K562 (cell line): ENCODE measurements around the gene TBC1D1. TPM values are rescaled to one million over a fixed set of nuclear protein-coding genes. Genes with fewer than 3 reads are reported as not detected.
A peak's percentile ranks its signal among the peaks of the same experiment; 100 is the strongest.

Experiments used
- ARHGAP35 ChIP-seq: fragments of 450-650 bp; IDR thresholded peaks from 2 replicates; pipeline ENCODE4 v1.6.1; 2018; ENCODE audit not compliant: partially characterized antibody
- CREB1 ChIP-seq, 2 experiments: sonication (generic) in 1 of 2; formaldehyde crosslinking in 1 of 2; IDR thresholded peaks; 2 replicates each; pipeline versions ENCODE4 v1.6.1 to v1.8.0; 2012 to 2022; ENCODE audit warnings: inconsistent platforms in 1 of 2, mild to moderate bottlenecking in 1 of 2, missing genetic modification reagents in 1 of 2, moderate library complexity in 1 of 2
- CTBP1 ChIP-seq: fragments of 450-650 bp; IDR thresholded peaks from 2 replicates; pipeline ENCODE4 v1.6.1; 2016; ENCODE audit warnings: borderline replicate concordance
- CTCF ChIP-seq, 3 experiments: IDR thresholded peaks in 2 of 3; conservative IDR thresholded peaks in 1 of 3; 2 replicates each; pipeline ENCODE4 v1.5.1; 2011 to 2012; ENCODE audit warnings: low read length in 3 of 3, mild to moderate bottlenecking in 3 of 3, control low read depth in 2 of 3, improper control_type of control experiment in 1 of 3, inconsistent platforms in 1 of 3, low read depth in 1 of 3, mixed read lengths in 1 of 3, moderate library complexity in 1 of 3; ENCODE audit not compliant: insufficient read depth in 2 of 3
- ELF4 ChIP-seq: fragments of 450-650 bp; formaldehyde crosslinking; IDR thresholded peaks from 2 replicates; pipeline ENCODE4 v1.4.0; 2022; ENCODE audit warnings: missing genetic modification characterization
- L3MBTL2 ChIP-seq: fragments of 450-650 bp; IDR thresholded peaks from 2 replicates; pipeline ENCODE4 v1.6.1; 2016; ENCODE audit warnings: mild to moderate bottlenecking, moderate library complexity
- MCM2 ChIP-seq: fragments of 450-650 bp; IDR thresholded peaks from 2 replicates; pipeline ENCODE4 v1.6.1; 2017; ENCODE audit warnings: low read depth, mild to moderate bottlenecking
- NCOA1 ChIP-seq: fragments of 450-650 bp; IDR thresholded peaks from 2 replicates; pipeline ENCODE4 v1.6.1; 2016; ENCODE audit warnings: low read depth
- OTX1 ChIP-seq: fragments of 450-650 bp; formaldehyde crosslinking; IDR thresholded peaks from 2 replicates; pipeline ENCODE4 v1.4.0; 2022; ENCODE audit warnings: mild to moderate bottlenecking
- PCBP2 ChIP-seq: fragments of 200-400 bp; formaldehyde crosslinking; IDR thresholded peaks from 2 replicates; pipeline ENCODE4 v1.6.1; 2018; ENCODE audit warnings: low read length, low read depth, mild to moderate bottlenecking, moderate library complexity; ENCODE audit not compliant: poor library complexity, severe bottlenecking
- PHF20 ChIP-seq: fragments of 450-650 bp; IDR thresholded peaks from 2 replicates; pipeline ENCODE4 v1.6.1; 2018; ENCODE audit not compliant: partially characterized antibody
- PHF8 ChIP-seq: fragments of 200-600 bp; sonication (generic); IDR thresholded peaks from 2 replicates; pipeline ENCODE4 v1.6.1; 2012; ENCODE audit warnings: mixed run types, mild to moderate bottlenecking, inconsistent platforms, low read length, moderate library complexity, borderline replicate concordance
- PPARD ChIP-seq: fragments of 250-450 bp; sonication (Bioruptor Pico); IDR thresholded peaks from 2 replicates; pipeline ENCODE4 v1.8.0; 2022; ENCODE audit warnings: inconsistent platforms, mild to moderate bottlenecking, moderate library complexity
- PURB ChIP-seq: sonication (generic); formaldehyde crosslinking; IDR thresholded peaks from 2 replicates; pipeline ENCODE4 v1.9.0; 2021; ENCODE audit warnings: low read depth, mild to moderate bottlenecking, missing genetic modification reagents
- SMARCA5 ChIP-seq: fragments of 450-650 bp; IDR thresholded peaks from 2 replicates; pipeline ENCODE4 v1.6.1; 2016
- STAG1 ChIP-seq: sonication (generic); formaldehyde crosslinking; IDR thresholded peaks from 2 replicates; pipeline ENCODE4 v1.5.0; 2020; ENCODE audit warnings: missing genetic modification reagents, borderline replicate concordance
- TRIM24 ChIP-seq, 2 experiments: fragments of 450-650 bp; IDR thresholded peaks; 2 replicates each; pipeline ENCODE4 v1.6.1; 2016
- WHSC1 ChIP-seq: IDR thresholded peaks from one replicate; pipeline ENCODE4 v1.6.1; 2012; ENCODE audit warnings: low read length, control low read depth, inconsistent platforms
- ZBTB1 ChIP-seq: sonication (generic); formaldehyde crosslinking; IDR thresholded peaks from 2 replicates; pipeline ENCODE4 v1.8.1; 2023; ENCODE audit warnings: missing genetic modification reagents, low read depth, mild to moderate bottlenecking, borderline replicate concordance
- ZFX ChIP-seq: sonication (generic); formaldehyde crosslinking; IDR thresholded peaks from 2 replicates; pipeline ENCODE4 v1.8.0; 2022; ENCODE audit warnings: mild to moderate bottlenecking, missing genetic modification reagents, moderate library complexity
- ZNF277 ChIP-seq: fragments of 250-450 bp; sonication (Bioruptor Pico); IDR thresholded peaks from 2 replicates; pipeline ENCODE4 v1.8.0; 2022; ENCODE audit warnings: inconsistent platforms, mild to moderate bottlenecking, moderate library complexity, borderline replicate concordance
- ZNF57 ChIP-seq: fragments of 450-650 bp; formaldehyde crosslinking; IDR thresholded peaks from 2 replicates; pipeline ENCODE4 v1.4.0; 2020; ENCODE audit warnings: mild to moderate bottlenecking, moderate library complexity
- ZNF695 ChIP-seq: fragments of 450-650 bp; formaldehyde crosslinking; IDR thresholded peaks from 2 replicates; pipeline ENCODE4 v1.4.0; 2020; ENCODE audit warnings: mild to moderate bottlenecking, moderate library complexity
- polyA plus RNA-seq, 8 experiments: library from polyadenylated mRNA; depleted of rRNA in 4 of 8; stranded (reverse) in 5 of 8; unstranded in 3 of 8; fragments of >200 nt; fragmentation: Nextera tagmentation in 2 of 8; fragmentation: Illumina TruSeq in 1 of 8; extraction: Ambion mirVana in 2 of 8; extraction: Trizol in 1 of 8; gene quantifications; 2 replicates each; pipeline versions ENCODE4 v1.2.1 to v1.2.3, GENCODE V29; 2011 to 2014; ENCODE audit warnings: inconsistent platforms in 1 of 8, missing spikeins in 1 of 8
- total RNA-seq, 7 experiments: library from RNA; depleted of rRNA in 6 of 7; stranded (reverse); fragments of >200 nt in 6 of 7; fragmentation: Illumina TruSeq in 2 of 7; extraction: Trizol in 2 of 7; gene quantifications; 2 replicates each; pipeline versions ENCODE4 v1.2.1 to v1.2.3, GENCODE V29; 2011 to 2021; ENCODE audit warnings: low replicate concordance in 1 of 7
- TF ChIP-seq, protein P1 (sequence below): sonication (generic); formaldehyde crosslinking; IDR thresholded peaks from 2 replicates; pipeline ENCODE4 v1.8.1; 2023; ENCODE audit warnings: mild to moderate bottlenecking, missing genetic modification reagents
- TF ChIP-seq, protein P2 (sequence below): IDR thresholded peaks from 2 replicates; pipeline ENCODE4 v1.6.1; 2011; ENCODE audit not compliant: insufficient read length; ENCODE audit errors: extremely low read depth

Gene TBC1D1
- total and polyA plus RNA-seq, 9 of the 15 experiments (the other 6 are each of a cell fraction or from before 2014, with no cell fraction given) = 0.59 to 14.2 (median 8.8) TPM

DNA sequence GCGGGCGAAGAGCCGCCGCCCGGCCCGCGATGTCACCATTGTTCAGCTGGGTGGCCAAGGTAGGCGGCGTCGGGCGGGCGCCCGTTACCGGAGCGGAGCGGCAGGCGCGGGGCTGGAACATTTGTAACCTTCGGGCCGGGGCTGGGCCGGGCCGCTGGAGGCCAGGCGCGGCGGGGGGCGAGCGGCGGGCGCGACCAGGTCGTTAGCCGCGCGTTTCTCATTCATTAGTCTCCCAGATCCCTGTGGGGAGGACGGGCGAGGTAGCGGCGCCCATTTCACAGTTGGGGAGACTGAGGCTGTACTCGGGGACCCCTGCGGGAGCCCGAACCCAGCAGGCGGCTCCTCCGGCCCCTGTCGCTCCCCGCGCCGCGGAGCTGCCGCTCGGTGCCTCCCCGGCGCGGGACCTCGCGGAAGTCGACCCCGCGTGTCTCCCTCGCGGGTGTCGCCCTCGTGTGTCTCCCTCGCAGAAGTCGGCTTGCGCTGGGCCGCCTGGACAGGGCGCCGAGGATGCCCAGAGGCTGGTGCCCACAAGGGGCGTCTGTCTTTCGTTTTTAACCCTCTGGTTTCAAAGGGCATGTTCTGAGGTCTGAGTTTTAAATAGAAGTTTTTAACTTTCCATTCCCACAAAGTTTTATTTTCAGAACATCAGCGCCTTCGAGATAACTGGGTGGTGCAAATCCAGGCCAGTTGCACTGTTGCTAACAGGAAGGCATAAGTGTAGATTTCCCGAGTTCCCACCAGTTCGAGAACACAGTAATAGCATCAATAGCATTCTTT is 86.8 kb downstream of the TBC1D1 start (continued):
- TF ChIP-seq, protein P1, sequence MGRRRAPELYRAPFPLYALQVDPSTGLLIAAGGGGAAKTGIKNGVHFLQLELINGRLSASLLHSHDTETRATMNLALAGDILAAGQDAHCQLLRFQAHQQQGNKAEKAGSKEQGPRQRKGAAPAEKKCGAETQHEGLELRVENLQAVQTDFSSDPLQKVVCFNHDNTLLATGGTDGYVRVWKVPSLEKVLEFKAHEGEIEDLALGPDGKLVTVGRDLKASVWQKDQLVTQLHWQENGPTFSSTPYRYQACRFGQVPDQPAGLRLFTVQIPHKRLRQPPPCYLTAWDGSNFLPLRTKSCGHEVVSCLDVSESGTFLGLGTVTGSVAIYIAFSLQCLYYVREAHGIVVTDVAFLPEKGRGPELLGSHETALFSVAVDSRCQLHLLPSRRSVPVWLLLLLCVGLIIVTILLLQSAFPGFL (CRISPR knock-in tag) = no peak
- TF ChIP-seq TRIM24 (IDR thresholded peaks at IDR 0.05) (no peak), CTCF (IDR thresholded peaks at IDR 0.05 in 2 of 3, conservative IDR thresholded peaks at IDR 0.05 in 1 of 3; ENCODE audit: insufficient read depth in 2 of 3, low read depth in 1 of 3, low read length in 3 of 3) (peak; percentile 47 to 72 (median 50); a peak in 5 of 6 replicates), PURB (CRISPR knock-in tag) (no peak), ELF4 (no peak), OTX1 (CRISPR knock-in tag) (no peak), MCM2 (no peak), CREB1 (IDR thresholded peaks at IDR 0.05) (no peak), CREB1 (CRISPR knock-in tag; IDR thresholded peaks at IDR 0.05) (peak; percentile 47; the same call in 1 of the 2 replicates), L3MBTL2 (peak; percentile 92), ZFX (peak; percentile 73), PPARD (no peak), ZNF57 (CRISPR knock-in tag) (no peak), WHSC1 (no peak), STAG1 (CRISPR knock-in tag) (peak; percentile 38; the same call in 1 of the 2 replicates), CTBP1 (peak; percentile 23; the same call in 1 of the 2 replicates), PHF8 (peak; percentile 54; the same call in 1 of the 2 replicates), ZNF695 (CRISPR knock-in tag) (no peak), SMARCA5 (no peak), NCOA1 (no peak), PHF20 (no peak), ARHGAP35 (no peak), ZBTB1 (CRISPR knock-in tag) (peak; percentile 66; the same call in 1 of the 2 replicates), PCBP2 (no peak), ZNF277 (no peak)
- TF ChIP-seq, protein P2, sequence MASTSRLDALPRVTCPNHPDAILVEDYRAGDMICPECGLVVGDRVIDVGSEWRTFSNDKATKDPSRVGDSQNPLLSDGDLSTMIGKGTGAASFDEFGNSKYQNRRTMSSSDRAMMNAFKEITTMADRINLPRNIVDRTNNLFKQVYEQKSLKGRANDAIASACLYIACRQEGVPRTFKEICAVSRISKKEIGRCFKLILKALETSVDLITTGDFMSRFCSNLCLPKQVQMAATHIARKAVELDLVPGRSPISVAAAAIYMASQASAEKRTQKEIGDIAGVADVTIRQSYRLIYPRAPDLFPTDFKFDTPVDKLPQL = no peak
